NOMO-1 treated with DMSO at 0.1 percent for 48 hours (cell line): ENCODE results near the gene TMEM89.
A peak's percentile ranks its signal among the peaks of the same experiment; 100 is the strongest.

Experiments used
- DNase-seq: peaks from one replicate; lab custom pipeline; 2025; ENCODE audit not compliant: unreplicated experiment; lab: John Stamatoyannopoulos, UW

TMEM89 gene

GRCh38 chr3:48617559-48617958 is 4.0 kb downstream of the TMEM89 start:
- DNase-seq = no peak

DNA sequence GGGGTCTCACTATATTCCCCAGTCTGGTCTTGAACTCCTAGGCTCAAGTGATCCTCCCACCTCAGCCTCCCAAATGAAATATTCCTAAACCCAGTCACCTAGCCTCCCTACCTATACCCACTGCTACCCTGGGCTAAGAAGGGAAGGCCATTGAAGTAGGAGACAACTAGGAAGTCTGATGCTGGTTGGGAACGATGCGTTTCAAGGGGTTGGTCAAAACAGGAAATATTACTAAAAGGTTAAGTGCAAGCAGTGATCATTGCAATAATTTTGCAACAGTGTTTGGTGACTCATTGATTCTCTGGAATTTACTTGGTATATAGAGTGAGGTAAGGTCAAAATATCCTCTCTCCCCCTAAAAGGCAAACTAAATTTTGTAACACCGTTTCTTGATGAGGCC is 7.5 kb downstream of the TMEM89 start:
- DNase-seq = peak; percentile 84

- DNase-seq = no peak
Observed at GRCh38 chr3:48612309-48612708, 9.3 kb downstream of the TMEM89 start.

GRCh38 chr3:48609088-48610005 is 12.2 kb downstream of the TMEM89 start, which contains the start of gene UQCRC1:
Gene UQCRC1 (minus strand): TSS chr3:48609646. CDS start chr3:48609620, 26 bp downstream.
- DNase-seq = peak; percentile 91

DNA sequence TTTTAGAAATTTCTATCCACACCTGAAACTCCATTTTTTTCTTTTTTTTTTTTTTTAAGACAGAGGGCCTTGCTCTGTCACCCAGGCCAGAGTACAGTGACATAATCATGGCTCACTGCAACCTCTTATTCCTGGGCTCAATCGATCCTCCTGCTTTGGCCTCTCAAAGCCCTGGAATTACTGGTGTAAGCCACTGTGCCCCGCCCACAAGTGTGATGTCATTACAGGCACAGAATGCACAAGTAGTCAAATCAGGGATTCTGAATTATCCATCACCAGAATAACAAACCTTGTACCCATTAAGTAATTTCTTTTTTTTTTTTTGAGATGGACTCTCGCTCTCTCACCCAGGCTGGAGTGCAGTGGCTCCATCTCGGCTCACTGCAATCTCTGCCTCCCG is 14.1 kb downstream of the TMEM89 start:
- no peak for DNase-seq

DNA sequence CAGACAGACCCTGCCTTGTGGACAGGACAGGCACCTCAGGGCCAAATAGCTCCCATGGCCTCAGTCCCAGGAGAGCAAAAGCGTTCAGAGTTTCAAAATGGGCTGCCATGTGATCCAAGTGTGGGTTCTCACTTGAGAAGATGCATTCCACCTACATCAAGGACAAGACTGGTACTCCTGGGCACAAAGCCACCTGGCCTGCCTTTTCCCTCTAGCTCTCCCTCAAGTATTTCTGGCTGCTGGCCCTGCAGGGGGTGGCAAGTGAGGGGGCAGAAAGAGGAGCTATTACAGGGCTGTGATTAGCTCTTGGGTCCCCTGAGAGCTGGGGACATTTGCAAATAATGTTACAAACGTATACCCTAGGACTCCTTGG is 20.0 kb downstream of the TMEM89 start:
- DNase-seq = no peak

GRCh38 chr3:48600711-48601621 is 20.6 kb downstream of the TMEM89 start:
- no peak for DNase-seq

GRCh38 chr3:48599509-48600285 is 21.9 kb downstream of the TMEM89 start:
- DNase-seq = no peak

GRCh38 chr3:48599077-48599501 is 22.5 kb downstream of the TMEM89 start:
- DNase-seq = no peak

DNA sequence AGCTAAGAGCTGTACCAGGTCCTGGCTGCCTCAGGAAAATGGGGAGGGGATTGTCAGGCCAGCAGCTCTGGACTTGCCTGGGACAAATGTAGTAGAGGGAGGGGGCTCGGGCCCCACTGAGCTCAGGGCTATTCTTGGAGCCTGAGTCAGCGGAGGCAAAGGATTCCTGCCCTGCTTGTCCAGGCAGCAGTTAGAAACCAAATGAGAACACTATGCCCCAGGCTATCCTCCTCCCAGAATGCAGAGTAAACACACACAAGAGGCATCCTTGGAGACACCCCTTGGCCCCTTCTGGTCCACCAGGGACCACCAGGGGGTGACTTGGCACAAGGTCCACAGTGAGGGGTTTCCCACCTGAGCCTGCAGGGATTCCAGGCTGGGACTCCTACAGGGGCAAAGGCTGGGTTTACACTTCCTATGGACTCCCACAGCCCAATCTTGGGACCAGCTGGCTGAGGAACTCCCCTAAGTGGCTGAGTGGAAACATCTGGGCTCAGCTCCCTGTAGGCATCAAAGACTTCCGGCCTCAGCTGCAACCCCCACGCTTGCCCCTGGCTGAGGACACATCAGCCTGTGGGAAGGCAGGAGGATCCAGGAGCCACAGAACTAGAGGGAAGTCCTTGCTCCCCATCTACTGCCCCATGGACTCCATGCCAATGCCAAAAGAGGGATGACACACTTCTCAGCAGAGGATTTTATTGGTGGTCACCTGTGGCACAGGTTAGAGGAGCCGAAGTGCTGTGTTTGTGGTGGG is 23.1 kb downstream of the TMEM89 start:
- no peak for DNase-seq

DNA sequence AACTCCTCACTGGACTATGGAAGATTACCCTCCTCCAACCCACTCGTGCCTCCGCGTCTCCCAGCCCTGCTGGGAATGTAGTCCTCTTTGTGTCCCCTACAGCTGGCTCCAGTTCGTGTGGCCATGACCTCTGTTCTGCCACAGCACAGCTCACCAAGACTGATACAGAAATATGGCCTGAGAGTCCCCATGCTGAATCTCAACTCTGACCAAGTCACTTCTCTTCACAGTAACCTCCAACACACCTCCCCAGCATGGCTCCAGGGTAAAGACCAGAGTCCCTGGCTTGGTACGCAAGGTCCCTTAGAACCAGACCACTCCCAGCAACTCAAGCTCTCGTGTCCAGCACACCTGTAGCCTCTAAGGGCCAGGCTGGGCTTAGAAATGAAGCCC is 24.2 kb downstream of the TMEM89 start:
- no peak for DNase-seq

- no peak for DNase-seq
Observed at GRCh38 chr3:48596676-48597407, 24.7 kb downstream of the TMEM89 start.

DNA sequence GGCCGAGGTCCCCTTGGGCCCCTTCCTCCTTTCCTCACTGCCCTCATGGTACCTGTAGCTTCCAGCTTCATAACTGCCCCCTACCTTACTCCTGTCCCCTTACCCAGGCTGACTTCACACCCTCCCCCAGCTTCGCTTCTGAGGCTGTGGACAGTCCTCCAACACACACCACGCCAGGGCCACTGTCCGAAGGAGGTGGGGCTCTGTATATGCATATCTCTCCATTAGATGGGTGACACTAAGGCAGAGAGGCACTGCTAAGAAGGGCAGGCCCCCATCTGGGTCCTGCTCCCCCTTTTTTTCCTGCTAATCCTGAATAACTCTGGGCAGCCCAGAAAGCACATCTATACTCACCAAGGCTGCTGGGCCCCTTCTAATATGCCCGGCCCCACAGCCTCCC is 25.4 kb downstream of the TMEM89 start:
- no peak for DNase-seq

- no peak for DNase-seq
Observed at GRCh38 chr3:48595526-48596121, 25.9 kb downstream of the TMEM89 start.

- no peak for DNase-seq
Observed at GRCh38 chr3:48595075-48595525, 26.5 kb downstream of the TMEM89 start, which contains the start of gene COL7A1. Gene COL7A1 (minus strand): TSS chr3:48595329. CDS start chr3:48595159, 170 bp downstream.

DNA sequence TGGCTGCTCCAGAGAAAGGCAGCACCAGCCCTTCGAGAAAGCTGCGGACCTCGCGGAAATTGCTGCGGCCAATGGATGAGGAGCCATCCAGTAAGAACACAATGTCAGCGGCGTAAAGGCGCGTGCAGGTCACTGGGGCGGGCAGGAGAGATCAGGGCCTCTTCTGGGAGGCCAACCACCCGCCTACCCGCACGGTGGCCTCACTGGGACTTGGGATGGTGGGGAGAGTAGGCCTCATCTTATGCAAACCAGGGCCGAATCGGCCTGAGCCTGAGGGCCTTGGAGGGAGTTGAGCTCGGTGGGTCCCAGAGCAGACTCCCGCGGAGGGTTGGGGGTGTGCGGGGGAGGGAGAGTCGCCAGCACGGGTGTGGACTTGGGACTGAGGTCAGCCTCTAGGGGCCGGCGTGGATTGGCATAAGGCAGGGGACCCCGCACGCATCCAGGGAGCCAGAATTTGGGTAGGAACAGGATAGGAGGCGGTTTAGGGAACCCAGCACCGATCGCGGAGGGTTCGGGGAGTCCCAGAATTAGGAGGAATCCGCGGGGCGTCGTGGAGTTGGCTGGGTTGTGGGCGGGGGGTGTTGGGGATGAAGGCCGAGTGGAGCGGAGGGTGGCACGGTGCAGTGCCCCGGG is 27.0 kb downstream of the TMEM89 start:
- no peak for DNase-seq

- no peak for DNase-seq
Observed at GRCh38 chr3:48593337-48593736, 28.2 kb downstream of the TMEM89 start.

DNA sequence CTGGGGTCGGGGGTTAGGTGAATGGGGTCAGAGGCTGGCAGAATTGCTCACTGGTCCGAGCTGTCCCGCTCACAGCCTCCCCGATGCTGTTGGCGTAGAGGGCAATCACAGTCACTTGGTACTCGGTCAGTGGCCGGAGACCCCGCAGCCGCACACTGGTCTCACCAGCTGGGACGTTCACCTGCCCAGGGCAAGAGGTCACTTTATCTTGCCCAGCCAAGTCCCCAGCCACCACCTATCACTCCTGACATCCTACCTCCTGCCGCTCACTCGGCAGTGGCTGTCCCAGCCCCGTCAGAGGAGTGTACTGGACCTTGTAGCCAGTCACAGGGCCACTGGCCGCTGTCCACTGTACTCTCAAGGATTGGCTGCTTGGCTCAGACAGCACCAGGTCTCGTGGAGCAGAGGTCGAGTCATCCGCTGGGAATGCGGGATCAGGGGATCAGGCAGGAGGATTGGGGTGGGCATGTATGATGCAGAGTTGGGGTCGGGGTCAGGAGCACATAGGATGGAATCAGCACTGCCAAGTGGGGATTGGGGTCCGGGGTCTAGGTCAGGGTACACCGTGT is 29.0 kb downstream of the TMEM89 start:
- no peak for DNase-seq
